Endothelial cell of umbilical vein (primary cell): ENCODE data around the gene PPM1E. TPM values are rescaled to one million over a fixed set of nuclear protein-coding genes. Genes with fewer than 3 reads are reported as not detected.
"Not testable (repeated sequence)": the region's sequence is repeated elsewhere in the genome, so short reads cannot be mapped to it uniquely, and the experiment has no call there.

Experiments
- BruUV-seq: library from RNA; stranded (reverse); fragments of 400-500 nt; replicated peaks from 2 replicates; lab custom pipeline; 2021; lab: Mats Ljungman, UMichigan
- CTCF ChIA-PET: fragments of 300-600, 350-600 bp; sonication (Branson Sonifier 250); formaldehyde crosslinking; loops from one replicate; lab custom pipeline; 2021; ENCODE audit warnings: antibody characterized with exemption, inconsistent platforms; lab: Charles Lee
- POLR2A ChIA-PET: fragments of 300-600, 350-600 bp; sonication (Branson Sonifier 250); formaldehyde crosslinking; loops from one replicate; lab custom pipeline; 2021; ENCODE audit warnings: antibody characterized with exemption, inconsistent platforms; lab: Charles Lee
- DNase-seq: peaks from one replicate; pipeline ENCODE4 v3.0.0-alpha.2; 2011; ENCODE audit warnings: low read depth, low spot score
- FAIRE-seq: peaks from 2 replicates; lab custom pipeline; 2011; peaks lifted over from hg19 to GRCh38; lab: Jason Lieb, UNC
- H2AFZ ChIP-seq: 2 replicates; pipeline ENCODE4 v1.6.0; 2012; ENCODE audit warnings: low read depth, low read length, control low read depth, inconsistent platforms
- H3K27ac ChIP-seq: 2 replicates; pipeline ENCODE4 v1.5.1; 2011; ENCODE audit warnings: low read depth, mild to moderate bottlenecking, control low read depth, low read length, moderate library complexity; ENCODE audit not compliant: insufficient read depth
- H3K27me3 ChIP-seq, 2 experiments: 2 replicates each; pipeline versions ENCODE4 v1.6.0 to v1.6.1; 2011; ENCODE audit warnings: low read length in 2 of 2, mixed read lengths in 1 of 2; ENCODE audit not compliant: control insufficient read depth in 2 of 2, insufficient read depth in 2 of 2
- H3K36me3 ChIP-seq, 2 experiments: 2 replicates in 1 of 2; 3 replicates in 1 of 2; pipeline ENCODE4 v1.5.1; 2011; ENCODE audit warnings: low read length in 2 of 2, mild to moderate bottlenecking in 1 of 2, moderate library complexity in 1 of 2; ENCODE audit not compliant: control insufficient read depth in 2 of 2, insufficient read depth in 2 of 2; ENCODE audit errors: extremely low read depth in 1 of 2
- H3K4me1 ChIP-seq: 3 replicates; pipeline ENCODE4 v1.5.1; 2011; ENCODE audit warnings: mild to moderate bottlenecking, low read length; ENCODE audit not compliant: control insufficient read depth, insufficient read depth; ENCODE audit errors: extremely low read depth
- H3K4me2 ChIP-seq: 2 replicates; pipeline ENCODE4 v1.6.1; 2011; ENCODE audit warnings: low read length, control low read depth, mixed read lengths; ENCODE audit not compliant: insufficient read depth
- H3K4me3 ChIP-seq, 3 experiments: fragments of 200-600 bp in 1 of 3; sonication (generic), shearing (Covaris generic) in 1 of 3; replicated peaks in 1 of 3; 2 replicates each; pipeline ENCODE4 v1.5.1; 2011 to 2016; ENCODE audit warnings: control low read depth in 3 of 3, low read length in 3 of 3, mild to moderate bottlenecking in 2 of 3, inconsistent platforms in 1 of 3, low read depth in 1 of 3, moderate library complexity in 1 of 3; ENCODE audit not compliant: insufficient read depth in 1 of 3
- H3K79me2 ChIP-seq: 2 replicates; pipeline ENCODE4 v1.6.0; 2012; ENCODE audit warnings: low read length, inconsistent platforms; ENCODE audit not compliant: control insufficient read depth, insufficient read depth
- H3K9ac ChIP-seq: replicated peaks from 2 replicates; pipeline ENCODE3; 2011; ENCODE audit warnings: low read length, control low read depth; ENCODE audit not compliant: insufficient read depth; ENCODE audit errors: extremely low read depth
- H3K9me1 ChIP-seq: replicated peaks from 3 replicates; pipeline ENCODE4 v1.6.0; 2011; ENCODE audit warnings: mild to moderate bottlenecking, low read length; ENCODE audit not compliant: control insufficient read depth, insufficient read depth; ENCODE audit errors: extremely low read depth
- H3K9me3 ChIP-seq: replicated peaks from 2 replicates; pipeline ENCODE4 v1.5.1; 2012; ENCODE audit warnings: low read length, inconsistent platforms; ENCODE audit not compliant: control insufficient read depth, insufficient read depth
- H4K20me1 ChIP-seq: replicated peaks from 2 replicates; pipeline ENCODE3; 2011; ENCODE audit warnings: mild to moderate bottlenecking, low read length; ENCODE audit not compliant: control insufficient read depth, insufficient read depth; ENCODE audit errors: extremely low read depth
- EZH2 ChIP-seq: IDR thresholded peaks from 2 replicates; pipeline ENCODE4 v1.6.1; 2012; ENCODE audit warnings: borderline replicate concordance, low read depth, mild to moderate bottlenecking, moderate library complexity, low read length, inconsistent platforms; ENCODE audit not compliant: severe bottlenecking
- FOS ChIP-seq: IDR thresholded peaks from 2 replicates; pipeline ENCODE4 v1.6.1; 2011; ENCODE audit warnings: mild to moderate bottlenecking, low read length, moderate library complexity, borderline replicate concordance; ENCODE audit not compliant: insufficient read depth
- GATA2 ChIP-seq: IDR thresholded peaks from 2 replicates; pipeline ENCODE4 v1.7.0; 2011; ENCODE audit warnings: low read depth, mild to moderate bottlenecking, moderate library complexity, mixed read lengths, low read length; ENCODE audit not compliant: insufficient read length, insufficient read depth
- JUN ChIP-seq: IDR thresholded peaks from 2 replicates; pipeline ENCODE4 v1.6.1; 2011; ENCODE audit warnings: borderline replicate concordance, low read depth; ENCODE audit not compliant: insufficient read length, insufficient read depth
- MYC ChIP-seq: IDR thresholded peaks from one replicate; pipeline ENCODE4 v1.6.1; 2011; ENCODE audit warnings: mild to moderate bottlenecking, low read depth, low read length
- POLR2A ChIP-seq: IDR thresholded peaks from 2 replicates; pipeline ENCODE4 v1.6.1; 2012; ENCODE audit warnings: low read depth, mild to moderate bottlenecking, control low read depth, low read length
- POLR2AphosphoS5 ChIP-seq: IDR thresholded peaks from 2 replicates; pipeline ENCODE4 v1.6.1; 2012; ENCODE audit warnings: low read depth, mild to moderate bottlenecking, control low read depth, low read length, moderate library complexity; ENCODE audit not compliant: insufficient read depth
- dilution Hi-C: fragments of 300-500 bp; cut with MboI; formaldehyde crosslinking; loops from one replicate; pipeline ENCODE4 v1.15.0; 2019; ENCODE audit warnings: low sequenced_read_pairs; ENCODE audit not compliant: extremely low pct_ligation_motif_present
- intact Hi-C: fragments of 100-400 bp; cut with micrococcal nuclease; formaldehyde crosslinking; loops from one replicate; pipeline ENCODE4 v1.10.0; 2022
- polyA plus RNA-seq, 4 experiments: library from polyadenylated mRNA; depleted of rRNA in 3 of 4; stranded (reverse) in 3 of 4; unstranded in 1 of 4; fragments of >200 nt; gene quantifications; 2 replicates each; pipeline versions ENCODE4 v1.2.1 to v1.2.3, GENCODE V29; 2011 to 2012; ENCODE audit warnings: missing spikeins in 1 of 4
- total RNA-seq: library from RNA; stranded (reverse); gene quantifications from 2 replicates; pipeline ENCODE4 v1.2.3, GENCODE V29; 2021
- TF ChIP-seq, protein P1 (sequence below): IDR thresholded peaks from 2 replicates; pipeline ENCODE4 v1.6.1; 2011; ENCODE audit not compliant: insufficient read depth, insufficient read length
- TF ChIP-seq, protein P2 (sequence below), 2 donors: IDR thresholded peaks; 1 replicate in 1 of 2; 2 replicates in 1 of 2; pipeline ENCODE4 v1.5.1; 2011; ENCODE audit warnings: low read length in 2 of 2, mild to moderate bottlenecking in 2 of 2, moderate library complexity in 2 of 2, control low read depth in 1 of 2, inconsistent platforms in 1 of 2, low read depth in 1 of 2; ENCODE audit not compliant: insufficient read depth in 1 of 2; ENCODE audit errors: extremely low read depth in 1 of 2

PPM1E gene
- total and polyA plus RNA-seq, 2 donors (not counting 3 experiments of a cell fraction or from before 2014, with no cell fraction given): 0.01 TPM; not detected in 1

DNA sequence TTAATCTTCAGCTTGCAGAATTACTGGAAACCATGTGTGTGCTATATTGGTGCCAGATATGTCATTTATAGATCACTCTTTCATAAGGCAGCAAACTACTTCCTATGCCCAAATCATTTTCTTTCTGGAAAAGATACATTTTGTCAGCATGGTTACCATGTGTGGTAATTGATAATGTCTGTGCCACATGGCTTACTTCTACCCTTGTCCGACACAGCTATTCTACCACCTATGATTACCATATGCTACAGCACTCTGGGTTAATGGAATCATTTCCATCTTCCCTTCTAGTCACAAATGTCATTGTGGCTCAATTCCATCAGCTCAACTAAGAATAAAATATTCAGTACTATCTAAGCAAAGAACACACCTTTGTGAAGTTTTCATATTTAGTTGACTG is 8.0 kb upstream of the PPM1E start:
- H3K9me3 ChIP-seq: no peaks in the 10 kb centered on the region
- intact Hi-C loops (no loop called here), dilution Hi-C loops (no loop called here)
- no peaks in the 10 kb centered on the region for H3K9me1 ChIP-seq
- H3K4me2 ChIP-seq: no peak overlapping the region
- H3K4me3 ChIP-seq: no peak overlapping the region
- ChIA-PET POLR2A (no interaction called here), CTCF (interaction anchor here (1.0 to 1.1 kb wide), 2 partner anchors 10 to 116 kb away, joined by 3 read pairs; no protein-coding TSS in a partner anchor)
- H3K27me3 ChIP-seq: peaks cover 0 to 2% of the 10 kb centered on the region in 2 experiments
- H4K20me1 ChIP-seq: no peaks in the 10 kb centered on the region
- no peak overlapping the region for H2AFZ ChIP-seq
- no peak overlapping the region for H3K9ac ChIP-seq
- H3K27ac ChIP-seq: no peak overlapping the region
- FAIRE-seq: no peak
- no TSS peak for BruUV-seq
- TF ChIP-seq JUN (no peak), GATA2 (no peak), FOS (no peak), EZH2 (no peak), POLR2AphosphoS5 (no peak), MYC (no peak), POLR2A (no peak)
- TF ChIP-seq, protein P1, sequence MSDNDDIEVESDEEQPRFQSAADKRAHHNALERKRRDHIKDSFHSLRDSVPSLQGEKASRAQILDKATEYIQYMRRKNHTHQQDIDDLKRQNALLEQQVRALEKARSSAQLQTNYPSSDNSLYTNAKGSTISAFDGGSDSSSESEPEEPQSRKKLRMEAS: no peak
- TF ChIP-seq, protein P2, sequence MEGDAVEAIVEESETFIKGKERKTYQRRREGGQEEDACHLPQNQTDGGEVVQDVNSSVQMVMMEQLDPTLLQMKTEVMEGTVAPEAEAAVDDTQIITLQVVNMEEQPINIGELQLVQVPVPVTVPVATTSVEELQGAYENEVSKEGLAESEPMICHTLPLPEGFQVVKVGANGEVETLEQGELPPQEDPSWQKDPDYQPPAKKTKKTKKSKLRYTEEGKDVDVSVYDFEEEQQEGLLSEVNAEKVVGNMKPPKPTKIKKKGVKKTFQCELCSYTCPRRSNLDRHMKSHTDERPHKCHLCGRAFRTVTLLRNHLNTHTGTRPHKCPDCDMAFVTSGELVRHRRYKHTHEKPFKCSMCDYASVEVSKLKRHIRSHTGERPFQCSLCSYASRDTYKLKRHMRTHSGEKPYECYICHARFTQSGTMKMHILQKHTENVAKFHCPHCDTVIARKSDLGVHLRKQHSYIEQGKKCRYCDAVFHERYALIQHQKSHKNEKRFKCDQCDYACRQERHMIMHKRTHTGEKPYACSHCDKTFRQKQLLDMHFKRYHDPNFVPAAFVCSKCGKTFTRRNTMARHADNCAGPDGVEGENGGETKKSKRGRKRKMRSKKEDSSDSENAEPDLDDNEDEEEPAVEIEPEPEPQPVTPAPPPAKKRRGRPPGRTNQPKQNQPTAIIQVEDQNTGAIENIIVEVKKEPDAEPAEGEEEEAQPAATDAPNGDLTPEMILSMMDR (IDR thresholded peaks at IDR 0.05; ENCODE audit: extremely low read depth in 1 of 2, insufficient read depth in 1 of 2, low read depth in 1 of 2, low read length in 2 of 2): no peak
- H3K4me1 ChIP-seq: no peaks in the 10 kb centered on the region
- no peaks in the 10 kb centered on the region for H3K36me3 ChIP-seq
- no peak for DNase-seq
- H3K79me2 ChIP-seq: no peaks in the 10 kb centered on the region

DNA sequence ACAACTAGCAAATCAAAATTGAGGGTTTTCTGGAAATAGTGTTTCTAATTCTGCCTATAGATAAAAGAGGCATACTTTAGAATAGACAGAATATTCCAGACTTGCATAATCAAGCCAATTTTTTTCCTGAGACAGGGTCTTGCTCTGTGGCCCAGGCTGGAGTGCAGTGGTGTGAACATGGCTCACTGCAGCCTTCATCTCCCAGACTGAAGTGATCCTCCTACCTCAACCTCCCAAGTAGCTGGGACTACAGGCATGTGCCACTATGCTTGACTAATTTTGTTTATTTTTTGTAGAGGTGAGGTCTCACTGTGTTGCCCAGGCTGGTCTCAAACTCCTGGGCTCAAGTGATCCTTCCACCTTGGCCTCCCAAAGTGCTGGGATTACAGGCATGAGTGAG is 6.0 kb upstream of the PPM1E start:
- H3K27ac ChIP-seq, BruUV-seq, H3K4me3 ChIP-seq, H2AFZ ChIP-seq, intact Hi-C loops, H3K9me3 ChIP-seq, H3K79me2 ChIP-seq, dilution Hi-C loops, H3K4me1 ChIP-seq, POLR2A ChIA-PET, H3K27me3 ChIP-seq, H3K36me3 ChIP-seq, H3K9ac ChIP-seq, H3K9me1 ChIP-seq, FAIRE-seq, H3K4me2 ChIP-seq, DNase-seq, H4K20me1 ChIP-seq: not testable (repeated sequence)
- CTCF ChIA-PET: interaction anchor here (1.0 to 1.6 kb wide), 2 partner anchors 39 to 65 kb away, joined by 3 to 4 read pairs; no protein-coding TSS in a partner anchor
